Erythroblast (primary cell): Measurements from ENCODE around the gene KIRREL3.

Source experiments
- GATA1 ChIP-seq: IDR thresholded peaks from 2 replicates; pipeline ENCODE4 v1.6.1; 2011; ENCODE audit warnings: low read depth, mild to moderate bottlenecking, control low read depth, low read length, moderate library complexity
- POLR2A ChIP-seq: IDR thresholded peaks from 2 replicates; pipeline ENCODE4 v1.6.1; 2011; ENCODE audit warnings: mild to moderate bottlenecking, low read length

- TF ChIP-seq GATA1 (no peak), POLR2A (no peak)
These were observed 168.2 kb downstream of the KIRREL3 start for GRCh38 chr11:126832387-126832786.
